Suppressor macrophage treated with lipopolysaccharide for 1 hour (primary cell): ENCODE results near the gene VEGFC.

Experiments used
- DNase-seq, 3 donors: peaks; one replicate each; pipeline ENCODE4 v3.0.0-alpha.2; 2020 to 2022

VEGFC gene

GRCh38 chr4:176795441-176795840 is 2.7 kb upstream of the VEGFC start:
- DNase-seq: no peak

- DNase-seq: no peak
Observed at GRCh38 chr4:176794651-176795050, 1.9 kb upstream of the VEGFC start.

DNA sequence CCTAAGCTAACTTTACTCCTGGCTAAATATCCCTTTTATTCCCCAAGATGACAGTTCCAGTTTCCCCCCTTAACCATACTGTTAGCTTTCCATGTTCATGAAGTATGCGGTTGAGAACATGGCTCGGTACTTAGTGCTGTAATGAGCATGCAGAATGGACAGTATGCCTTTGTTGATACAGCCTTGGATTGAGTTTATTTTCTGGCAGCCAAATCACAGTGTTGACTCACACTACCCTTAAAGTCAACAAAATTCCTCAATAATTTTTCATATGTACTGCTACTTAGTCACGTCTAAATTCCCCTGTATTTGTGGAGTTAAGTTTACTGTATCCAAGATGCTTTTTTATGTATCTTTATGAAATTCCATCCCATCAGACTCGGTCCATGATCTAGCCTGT is 1.4 kb upstream of the VEGFC start:
- no peak for DNase-seq

DNA sequence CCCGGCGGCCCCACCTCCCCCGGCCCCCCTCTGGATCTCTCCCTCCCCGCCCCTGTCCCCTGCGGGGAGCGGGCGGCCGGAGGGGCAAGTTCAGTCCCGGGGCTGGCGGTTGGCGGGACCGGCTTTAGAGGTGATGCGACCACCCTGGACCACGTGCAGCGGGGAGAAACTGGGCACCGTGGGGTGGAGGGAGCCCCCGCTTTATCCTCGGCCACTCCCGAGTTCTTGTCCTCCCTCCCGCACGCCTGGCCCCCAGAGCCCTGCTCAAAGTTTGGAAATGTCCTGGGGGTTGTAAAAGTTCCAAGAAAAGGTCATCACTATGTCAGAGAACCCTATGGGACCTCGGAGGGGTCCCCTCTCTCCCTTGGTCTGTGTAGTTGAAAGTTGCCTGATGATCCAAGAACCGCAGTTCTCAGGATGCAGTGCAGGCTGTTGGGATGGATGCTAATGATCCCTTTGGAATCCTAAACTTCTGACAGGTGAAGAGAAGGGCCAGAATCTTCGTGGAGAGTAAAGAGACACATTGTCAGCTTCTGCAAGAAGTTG is 411 bp upstream of the VEGFC start:
- DNase-seq: no peak

- DNase-seq: peak in 2 of 3 donors; percentile 8 to 34
Observed at GRCh38 chr4:176791591-176792325, 964 bp downstream of the VEGFC start.

- DNase-seq: no peak
Observed at GRCh38 chr4:176790398-176790797, 2.3 kb downstream of the VEGFC start.

DNA sequence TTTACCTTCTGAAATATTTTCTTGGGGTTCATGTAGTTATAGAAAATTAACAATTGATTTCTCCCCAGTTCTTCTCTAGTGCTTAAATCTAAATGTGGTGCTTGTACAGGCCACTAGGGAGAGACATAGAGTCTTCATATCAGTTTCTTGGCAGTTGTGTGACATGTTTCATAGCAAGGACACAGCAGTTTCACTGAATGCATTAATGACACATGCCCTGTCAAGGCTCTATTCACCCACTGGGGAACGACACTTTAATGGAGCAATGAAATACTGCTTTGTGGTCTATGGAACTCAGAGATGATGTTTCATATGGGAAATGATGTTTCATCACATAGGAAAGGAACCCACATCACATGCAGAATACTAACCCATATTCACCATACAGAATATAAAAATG is 2.8 kb downstream of the VEGFC start:
- peak; percentile 43 to 66 (median 52) for DNase-seq

DNA sequence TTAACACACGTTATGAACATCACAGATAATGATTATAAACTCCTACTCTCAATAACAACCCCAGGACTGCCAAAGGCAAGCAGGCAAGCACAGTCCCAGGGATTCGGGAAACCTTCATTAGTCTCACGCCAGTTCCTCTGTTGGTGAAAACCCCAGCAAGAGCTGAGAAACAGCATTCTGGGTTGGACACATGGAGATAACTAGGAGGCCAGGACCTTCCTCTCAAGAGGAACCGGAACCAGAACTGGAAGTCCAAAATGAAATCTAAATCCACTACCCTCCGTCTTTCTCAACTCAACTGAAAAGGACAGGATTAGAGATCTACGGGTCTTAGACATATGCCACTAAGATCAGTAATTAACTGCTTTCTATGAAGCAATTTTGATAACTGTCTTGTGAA is 3.8 kb downstream of the VEGFC start:
- no peak for DNase-seq

DNA sequence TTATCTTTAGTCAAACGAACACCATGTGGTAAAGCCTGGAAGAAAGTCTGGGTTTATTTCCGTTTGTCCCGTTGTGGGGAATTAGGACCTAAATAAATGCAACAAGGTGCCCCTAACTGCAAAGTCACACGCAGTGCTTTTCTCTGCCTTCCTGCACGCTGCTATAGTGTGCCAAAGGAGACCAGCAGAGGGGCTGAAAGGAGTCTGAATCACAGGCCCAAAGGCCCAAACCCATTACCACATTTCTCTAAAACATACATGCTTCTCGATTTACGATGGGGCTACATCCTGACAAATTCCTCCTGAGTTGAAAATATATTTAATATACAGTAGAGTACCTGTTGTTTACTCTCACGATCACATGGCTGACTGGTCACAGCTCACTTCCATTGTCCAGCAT is 4.5 kb downstream of the VEGFC start:
- DNase-seq: no peak

- no peak for DNase-seq
Observed at GRCh38 chr4:176784816-176785215, 7.9 kb downstream of the VEGFC start.

DNA sequence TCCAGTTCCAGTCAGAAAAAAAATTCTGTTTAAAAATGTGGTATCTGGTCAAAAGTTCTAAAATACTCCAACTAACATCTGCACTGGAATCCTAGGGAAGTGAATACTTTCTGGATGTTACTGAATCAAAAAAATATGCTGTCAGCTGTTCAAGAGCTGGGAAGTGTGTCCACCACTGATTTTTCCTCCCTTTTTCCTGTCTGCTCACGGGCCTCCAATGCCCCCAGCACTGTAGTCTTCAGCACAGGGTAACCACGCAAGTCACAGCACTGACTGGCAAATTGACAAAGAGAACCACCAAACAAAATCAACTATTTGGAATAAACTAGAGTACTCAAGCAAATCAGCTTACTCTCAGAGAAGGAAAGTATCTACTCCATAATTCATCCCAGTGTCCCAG is 9.9 kb downstream of the VEGFC start:
- DNase-seq: no peak

- DNase-seq: no peak
Observed at GRCh38 chr4:176782191-176782590, 10.5 kb downstream of the VEGFC start.

DNA sequence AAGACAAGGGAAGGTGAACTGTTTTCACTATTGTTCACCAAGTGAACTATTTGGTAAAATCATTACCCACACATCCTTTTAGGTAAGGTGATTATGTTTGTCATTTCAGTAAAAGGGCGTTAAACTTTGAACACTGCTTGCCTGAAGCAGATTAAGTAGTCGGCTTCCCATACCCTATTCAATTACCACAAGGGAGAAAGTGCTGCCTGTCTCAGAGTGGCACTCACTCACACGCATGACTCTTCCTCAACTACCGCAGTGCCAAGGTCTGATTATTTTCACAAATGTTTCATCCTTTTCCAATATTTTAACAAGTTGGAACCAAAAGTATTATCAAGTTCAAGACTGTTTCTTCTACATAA is 11.0 kb downstream of the VEGFC start:
- DNase-seq: no peak

GRCh38 chr4:176780995-176781738 is 11.6 kb downstream of the VEGFC start:
- peak in 1 of 3 donors; percentile 2 for DNase-seq

- DNase-seq: no peak
Observed at GRCh38 chr4:176779421-176779820, 13.3 kb downstream of the VEGFC start.

GRCh38 chr4:176778491-176778890 is 14.2 kb downstream of the VEGFC start:
- no peak for DNase-seq

- no peak for DNase-seq
Observed at GRCh38 chr4:176778063-176778462, 14.7 kb downstream of the VEGFC start.

GRCh38 chr4:176775338-176775737 is 17.4 kb downstream of the VEGFC start:
- DNase-seq: no peak

GRCh38 chr4:176774852-176775251 is 17.9 kb downstream of the VEGFC start:
- no peak for DNase-seq

DNA sequence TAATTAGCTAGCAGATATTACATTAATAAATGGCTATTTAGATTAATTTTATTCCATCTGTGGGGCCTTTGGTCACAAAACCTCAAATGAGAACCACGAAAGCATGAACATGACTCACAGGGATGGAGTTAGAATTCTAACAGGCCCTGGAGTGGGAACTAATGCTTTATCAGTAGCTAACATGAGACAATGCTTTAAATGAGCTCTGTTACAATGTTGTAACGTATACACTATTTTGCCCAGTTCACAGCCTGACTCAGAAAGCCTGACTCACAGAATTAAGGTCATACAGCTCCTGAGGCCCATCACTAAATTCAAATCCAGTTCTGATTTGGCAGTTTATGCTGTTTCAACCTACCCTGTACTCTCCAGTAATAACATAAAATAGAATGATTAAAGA is 23.2 kb downstream of the VEGFC start:
- DNase-seq: peak in 1 of 3 donors; percentile 1

GRCh38 chr4:176767183-176767582 is 25.5 kb downstream of the VEGFC start:
- no peak for DNase-seq

DNA sequence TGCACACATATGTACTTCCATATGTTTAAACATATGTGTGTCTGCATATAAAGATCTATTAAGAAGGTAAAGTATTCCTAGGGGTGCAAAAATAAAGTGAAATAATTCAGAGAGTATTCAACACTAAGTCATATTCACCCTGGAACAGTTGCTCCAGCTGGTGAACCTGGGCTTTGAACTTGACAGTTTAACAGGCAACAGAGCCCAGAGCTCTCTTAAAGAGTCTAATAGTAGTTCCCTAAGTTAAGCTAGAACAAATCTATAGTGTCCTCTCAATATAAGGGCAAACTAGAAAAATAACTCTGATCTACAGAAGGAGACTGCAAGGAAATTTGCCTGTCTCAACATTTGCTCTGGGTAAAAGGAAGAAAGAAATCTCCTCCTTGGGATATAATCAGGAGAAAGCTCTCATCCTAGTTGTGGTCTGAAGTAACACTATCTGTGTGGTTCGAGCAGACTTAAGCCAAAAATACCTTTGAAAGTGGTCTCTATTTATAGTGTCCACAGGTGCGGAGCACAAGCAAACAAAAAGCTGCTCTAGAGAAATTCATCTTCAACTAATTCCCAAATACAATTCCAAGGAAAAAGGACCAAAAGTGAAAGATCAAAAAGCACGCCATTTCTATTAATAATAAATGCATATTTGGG is 29.9 kb downstream of the VEGFC start:
- DNase-seq: no peak

- DNase-seq: no peak
Observed at GRCh38 chr4:176761872-176762271, 30.9 kb downstream of the VEGFC start.

- no peak for DNase-seq
Observed at GRCh38 chr4:176760471-176760870, 32.3 kb downstream of the VEGFC start.
